Fibroblast of pulmonary artery (primary cell): ENCODE measurements around the gene MTHFD1L.

ENCODE experiments used
- DNase-seq: peaks from one replicate; pipeline ENCODE4 v3.0.0-alpha.2; 2010; ENCODE audit warnings: low read depth
- H3K4me3 ChIP-seq: replicated peaks from 2 replicates; pipeline ENCODE4 v1.5.1; 2011; ENCODE audit warnings: low read depth, mild to moderate bottlenecking, control low read depth, low read length, moderate library complexity
- TF ChIP-seq, protein P1 (sequence below): IDR thresholded peaks from 2 replicates; pipeline ENCODE4 v1.5.1; 2011; ENCODE audit warnings: mild to moderate bottlenecking, control low read depth, low read length, inconsistent platforms; ENCODE audit errors: missing control alignments

MTHFD1L gene

DNA sequence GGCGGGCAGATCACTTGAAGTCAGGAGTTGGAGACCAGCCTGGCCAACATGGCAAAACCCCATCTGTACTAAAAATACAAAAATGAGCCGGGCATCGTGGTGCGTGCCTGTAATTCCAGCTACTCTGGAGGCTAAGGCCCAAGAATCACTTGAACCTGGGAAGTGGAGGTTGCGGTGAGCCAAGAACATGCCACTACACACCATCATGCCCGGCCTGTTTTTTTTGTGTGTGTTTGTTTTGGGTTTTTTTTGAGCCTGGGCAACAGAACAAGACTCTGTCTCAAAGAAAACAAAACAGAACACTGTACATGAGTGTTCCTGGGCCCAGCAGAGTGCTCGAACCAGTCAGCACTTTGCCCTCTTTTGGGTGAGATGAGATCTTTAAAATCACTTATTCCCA is 159.1 kb downstream of the MTHFD1L start:
- TF ChIP-seq, protein P1, sequence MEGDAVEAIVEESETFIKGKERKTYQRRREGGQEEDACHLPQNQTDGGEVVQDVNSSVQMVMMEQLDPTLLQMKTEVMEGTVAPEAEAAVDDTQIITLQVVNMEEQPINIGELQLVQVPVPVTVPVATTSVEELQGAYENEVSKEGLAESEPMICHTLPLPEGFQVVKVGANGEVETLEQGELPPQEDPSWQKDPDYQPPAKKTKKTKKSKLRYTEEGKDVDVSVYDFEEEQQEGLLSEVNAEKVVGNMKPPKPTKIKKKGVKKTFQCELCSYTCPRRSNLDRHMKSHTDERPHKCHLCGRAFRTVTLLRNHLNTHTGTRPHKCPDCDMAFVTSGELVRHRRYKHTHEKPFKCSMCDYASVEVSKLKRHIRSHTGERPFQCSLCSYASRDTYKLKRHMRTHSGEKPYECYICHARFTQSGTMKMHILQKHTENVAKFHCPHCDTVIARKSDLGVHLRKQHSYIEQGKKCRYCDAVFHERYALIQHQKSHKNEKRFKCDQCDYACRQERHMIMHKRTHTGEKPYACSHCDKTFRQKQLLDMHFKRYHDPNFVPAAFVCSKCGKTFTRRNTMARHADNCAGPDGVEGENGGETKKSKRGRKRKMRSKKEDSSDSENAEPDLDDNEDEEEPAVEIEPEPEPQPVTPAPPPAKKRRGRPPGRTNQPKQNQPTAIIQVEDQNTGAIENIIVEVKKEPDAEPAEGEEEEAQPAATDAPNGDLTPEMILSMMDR = no peak
- no peak for DNase-seq
- H3K4me3 ChIP-seq = no peak overlapping the region

DNA sequence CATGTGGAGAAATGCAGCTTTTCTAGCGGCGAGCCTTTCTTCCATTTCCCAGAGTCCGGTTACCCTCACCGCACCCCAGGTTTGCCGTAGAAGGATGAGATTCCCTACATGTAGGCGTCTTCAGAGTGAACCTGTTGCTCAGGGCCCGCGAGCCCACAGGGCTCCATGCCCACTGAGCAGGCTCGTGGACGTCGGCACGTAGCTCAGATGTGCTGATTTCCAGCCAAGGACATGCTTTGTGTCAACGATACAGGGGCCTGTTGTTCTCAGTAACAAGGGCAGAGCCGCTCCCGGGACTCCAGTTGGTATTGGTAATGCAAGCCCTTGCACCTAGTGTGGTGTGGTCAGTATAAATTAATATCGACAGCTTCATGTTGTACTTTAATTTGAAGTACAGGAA is 159.6 kb downstream of the MTHFD1L start:
- DNase-seq = no peak
- TF ChIP-seq, protein P1 = no peak
- H3K4me3 ChIP-seq = no peak overlapping the region

DNA sequence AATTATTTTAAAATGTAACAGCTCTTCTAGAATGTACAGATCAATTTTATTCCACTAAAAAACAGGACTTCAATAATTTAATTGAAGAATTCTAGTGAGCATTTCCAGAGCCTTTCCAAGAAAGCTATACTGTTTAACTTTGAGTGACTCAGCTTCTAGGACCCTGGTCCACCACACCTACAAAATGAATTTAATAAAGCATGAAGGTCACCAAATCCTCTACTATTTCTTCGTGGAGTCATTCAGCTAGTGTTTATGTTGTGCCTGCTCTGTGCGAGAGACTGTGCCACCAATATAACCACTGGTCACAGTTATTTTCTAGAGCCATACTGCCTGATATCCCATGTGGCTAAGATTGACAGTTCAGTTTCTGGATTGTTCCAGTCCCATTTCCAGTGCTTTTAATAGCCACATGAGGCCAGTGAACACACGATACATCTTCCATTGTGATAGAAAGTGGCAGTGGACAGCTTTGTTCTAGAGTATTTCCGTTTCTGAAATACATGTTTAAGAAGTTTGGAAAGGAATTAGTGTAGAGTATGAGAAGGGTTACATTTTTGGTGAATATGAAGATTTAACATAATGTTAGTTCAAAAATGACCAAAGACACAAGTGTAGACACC is 160.7 kb downstream of the MTHFD1L start:
- no peak overlapping the region for H3K4me3 ChIP-seq
- TF ChIP-seq, protein P1 = no peak
- DNase-seq = no peak

DNA sequence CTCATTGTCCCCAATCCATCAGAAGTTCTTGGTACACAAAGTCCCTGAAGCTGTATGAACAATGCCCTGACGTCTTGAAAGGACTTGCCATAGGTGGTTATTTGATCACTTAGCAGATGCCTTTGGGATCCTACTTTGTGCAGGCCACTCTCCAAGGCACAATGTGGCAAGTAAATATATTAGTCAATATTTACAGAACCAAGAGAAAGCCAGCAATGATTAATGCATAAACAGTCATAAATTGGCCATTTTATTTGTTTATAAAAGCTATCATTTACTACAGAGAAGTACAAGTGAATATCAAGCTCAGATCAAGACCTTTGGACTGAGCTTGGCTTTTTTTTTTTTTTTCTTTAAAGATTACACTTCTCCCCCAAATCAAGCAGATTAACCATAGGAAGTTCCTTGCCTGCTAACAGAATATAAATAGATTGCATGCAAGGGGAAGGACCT is 161.8 kb downstream of the MTHFD1L start:
- DNase-seq = no peak
- TF ChIP-seq, protein P1 = no peak
- no peak overlapping the region for H3K4me3 ChIP-seq

DNA sequence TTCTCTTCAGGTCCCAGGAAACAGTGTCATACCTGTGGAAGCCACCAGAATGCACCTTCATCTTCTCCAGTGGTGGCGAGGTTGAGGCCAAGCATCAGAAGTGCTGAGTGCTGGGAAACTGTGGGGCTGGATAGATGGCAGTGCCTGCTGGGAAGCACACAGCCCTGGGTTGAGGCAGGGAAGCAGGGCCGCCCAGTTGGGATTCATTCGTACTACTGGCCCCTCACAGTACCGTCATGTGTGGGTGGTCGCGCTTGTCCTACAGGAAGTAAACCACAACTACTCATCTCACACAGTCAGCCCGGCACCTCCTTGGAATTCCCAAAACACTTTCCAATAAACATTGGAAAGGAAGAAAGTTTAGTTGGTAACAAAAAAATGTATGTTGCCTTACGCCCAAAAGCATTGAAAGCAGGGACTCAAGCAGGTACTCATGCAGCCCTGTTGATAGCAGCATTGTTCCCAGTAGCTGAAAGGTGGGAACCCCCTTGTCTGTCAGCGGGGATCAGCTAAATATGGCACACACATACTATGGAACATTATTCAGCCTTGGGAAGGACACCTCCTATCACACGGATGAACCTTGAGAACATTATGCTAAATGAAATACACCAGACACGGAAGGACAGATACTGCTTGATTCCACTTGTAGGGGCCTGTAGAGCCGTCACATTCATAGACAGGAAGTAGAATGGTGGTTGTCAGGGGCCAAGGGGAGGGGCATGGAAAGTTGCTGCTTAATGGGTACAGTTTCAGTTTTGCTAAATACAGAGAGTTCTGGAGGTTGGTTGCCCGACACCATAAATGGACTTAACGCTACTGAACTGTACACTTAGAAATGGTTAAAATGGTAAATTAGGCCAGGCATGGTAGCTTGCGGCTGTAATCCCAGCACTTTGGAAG is 162.7 kb downstream of the MTHFD1L start:
- DNase-seq = no peak
- H3K4me3 ChIP-seq = no peak overlapping the region
- TF ChIP-seq, protein P1 = no peak

DNA sequence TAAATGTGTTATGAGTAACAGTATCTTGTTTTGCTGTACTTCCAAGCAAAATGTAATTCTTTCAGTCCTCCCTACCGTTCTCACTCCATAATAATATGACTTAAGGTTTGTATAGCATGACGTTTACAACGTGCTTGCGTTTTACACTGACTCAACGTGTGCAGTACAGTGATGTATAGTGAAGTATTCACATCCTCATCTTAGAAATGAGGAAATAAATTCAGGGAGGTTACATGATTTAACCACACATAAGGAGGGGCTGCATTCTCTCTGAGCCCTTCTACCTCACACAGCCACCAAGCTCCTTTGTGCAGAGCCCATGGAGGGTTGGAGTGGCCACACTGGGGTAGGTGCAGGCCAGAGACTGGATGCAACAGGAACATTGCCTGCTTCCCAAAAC is 164.5 kb downstream of the MTHFD1L start:
- no peak overlapping the region for H3K4me3 ChIP-seq
- TF ChIP-seq, protein P1 = no peak
- no peak for DNase-seq
